OCI-LY1 (cell line): ENCODE data around the gene GPATCH4.
"Not testable (repeated sequence)": the region's sequence is repeated elsewhere in the genome, so short reads cannot be mapped to it uniquely, and the experiment has no call there.

Experiments used
- H2AFZ ChIP-seq: fragments of 200-600 bp; sonication (generic), shearing (Covaris generic); 2 replicates; pipeline ENCODE4 v1.6.0; 2014; ENCODE audit warnings: antibody characterized with exemption, mild to moderate bottlenecking, low read length
- H3F3A ChIP-seq: fragments of 200-600 bp; sonication (generic), shearing (Covaris generic); 2 replicates; pipeline ENCODE4 v1.6.0; 2014; ENCODE audit warnings: mild to moderate bottlenecking, antibody characterized with exemption, low read length, moderate library complexity; ENCODE audit not compliant: insufficient read depth
- H3K27ac ChIP-seq: fragments of 200-600 bp; sonication (generic); 2 replicates; pipeline ENCODE4 v1.5.1; 2014; ENCODE audit warnings: low read length, mixed run types, mild to moderate bottlenecking, low read depth; ENCODE audit not compliant: poor library complexity, severe bottlenecking
- H3K27me3 ChIP-seq: fragments of 200-600 bp; sonication (generic); 2 replicates; pipeline ENCODE4 v1.6.0; 2014; ENCODE audit warnings: antibody characterized with exemption, mild to moderate bottlenecking, low read length, moderate library complexity; ENCODE audit not compliant: insufficient read depth
- H3K36me3 ChIP-seq: fragments of 200-600 bp; sonication (generic); 2 replicates; pipeline ENCODE4 v1.6.1; 2014; ENCODE audit warnings: mild to moderate bottlenecking, antibody characterized with exemption, low read length, moderate library complexity, mixed read lengths; ENCODE audit not compliant: insufficient read depth
- H3K4me1 ChIP-seq: fragments of 200-600 bp; sonication (generic); 2 replicates; pipeline ENCODE4 v1.5.1; 2014; ENCODE audit warnings: mild to moderate bottlenecking, low read length, moderate library complexity; ENCODE audit not compliant: insufficient read depth, severe bottlenecking
- H3K4me2 ChIP-seq: fragments of 200-600 bp; sonication (generic), shearing (Covaris generic); 2 replicates; pipeline ENCODE4 v1.6.1; 2014; ENCODE audit warnings: low read length
- H3K4me3 ChIP-seq: fragments of 200-600 bp; sonication (generic); 2 replicates; pipeline ENCODE4 v1.5.1; 2014; ENCODE audit warnings: low read length, low read depth, mild to moderate bottlenecking, mixed read lengths; ENCODE audit not compliant: poor library complexity, severe bottlenecking
- H3K79me2 ChIP-seq: fragments of 200-600 bp; shearing (Covaris generic); 2 replicates; pipeline ENCODE4 v1.6.1; 2016; ENCODE audit warnings: mixed run types, low read length, mixed read lengths; ENCODE audit not compliant: insufficient read depth
- H3K9ac ChIP-seq: fragments of 200-600 bp; sonication (generic), shearing (Covaris generic); 2 replicates; pipeline ENCODE4 v1.6.1; 2014; ENCODE audit warnings: mild to moderate bottlenecking, low read length, mixed read lengths
- H3K9me2 ChIP-seq: fragments of 200-600 bp; sonication (generic), shearing (Covaris generic); 2 replicates; pipeline ENCODE4 v1.6.1; 2014; ENCODE audit warnings: low read depth, mild to moderate bottlenecking, low read length, mixed read lengths
- H3K9me3 ChIP-seq: fragments of 200-600 bp; shearing (Covaris generic); 2 replicates; pipeline ENCODE4 v1.6.1; 2014; ENCODE audit warnings: low read length, mixed read lengths
- H4K20me1 ChIP-seq: fragments of 200-600 bp; sonication (generic), shearing (Covaris generic); 2 replicates; pipeline ENCODE4 v1.6.0; 2016; ENCODE audit warnings: mild to moderate bottlenecking, low read length; ENCODE audit not compliant: insufficient read depth
- CTCF ChIP-seq: fragments of 200-600 bp; sonication (generic), shearing (Covaris generic); IDR thresholded peaks from 2 replicates; pipeline ENCODE4 v1.5.1; 2017; ENCODE audit warnings: mild to moderate bottlenecking, antibody characterized with exemption, low read length, moderate library complexity, mixed read lengths
- EZH2 ChIP-seq: fragments of 200-600 bp; sonication (generic), shearing (Covaris generic); IDR thresholded peaks from 2 replicates; pipeline ENCODE4 v1.8.0; 2017; ENCODE audit warnings: borderline replicate concordance, mixed run types, mild to moderate bottlenecking, antibody characterized with exemption, low read length, moderate library complexity, mixed read lengths

The GPATCH4 gene

GRCh38 chr1:156553860-156554485 lies 47.3 kb downstream of the GPATCH4 start:
- no peaks in the 10 kb centered on the region for H3K36me3 ChIP-seq
- no peak overlapping the region for H3K4me2 ChIP-seq
- no peaks in the 10 kb centered on the region for H4K20me1 ChIP-seq
- no peaks in the 10 kb centered on the region for H3K4me1 ChIP-seq
- H3K4me3 ChIP-seq: no peak overlapping the region
- no peak for TF ChIP-seq EZH2
- TF ChIP-seq CTCF: no peak
- no peaks in the 10 kb centered on the region for H3K9me2 ChIP-seq
- no peak overlapping the region for H2AFZ ChIP-seq
- H3K27me3 ChIP-seq: no peaks in the 10 kb centered on the region
- no peak overlapping the region for H3K9ac ChIP-seq
- no peaks in the 10 kb centered on the region for H3F3A ChIP-seq
- no peaks in the 10 kb centered on the region for H3K79me2 ChIP-seq
- H3K9me3 ChIP-seq: no peaks in the 10 kb centered on the region
- no peak overlapping the region for H3K27ac ChIP-seq

GRCh38 chr1:156552937-156553336 lies 48.3 kb downstream of the GPATCH4 start:
- not testable (repeated sequence) for H3K9me3 ChIP-seq, H3K4me3 ChIP-seq, H3K27me3 ChIP-seq, H3K9me2 ChIP-seq, H3K9ac ChIP-seq, H3K4me1 ChIP-seq, H3K4me2 ChIP-seq, H3F3A ChIP-seq, H3K79me2 ChIP-seq, H2AFZ ChIP-seq, H3K27ac ChIP-seq, H4K20me1 ChIP-seq, H3K36me3 ChIP-seq

GRCh38 chr1:156552518-156552917 lies 48.8 kb downstream of the GPATCH4 start:
- H3K9me2 ChIP-seq: no peaks in the 10 kb centered on the region
- no peak overlapping the region for H3K4me3 ChIP-seq
- TF ChIP-seq CTCF (no peak), EZH2 (no peak)
- no peaks in the 10 kb centered on the region for H3K36me3 ChIP-seq
- H3K79me2 ChIP-seq: no peaks in the 10 kb centered on the region
- no peak overlapping the region for H3K27ac ChIP-seq
- no peak overlapping the region for H3K9ac ChIP-seq
- H3K4me2 ChIP-seq: no peak overlapping the region
- no peaks in the 10 kb centered on the region for H3K9me3 ChIP-seq
- no peaks in the 10 kb centered on the region for H3F3A ChIP-seq
- no peaks in the 10 kb centered on the region; the same call in 1 of the 2 replicates for H3K27me3 ChIP-seq
- H2AFZ ChIP-seq: no peak overlapping the region
- H3K4me1 ChIP-seq: no peaks in the 10 kb centered on the region
- no peaks in the 10 kb centered on the region for H4K20me1 ChIP-seq

- no peak overlapping the region for H3K4me2 ChIP-seq
- H3F3A ChIP-seq: no peaks in the 10 kb centered on the region
Observed at GRCh38 chr1:156551869-156552268, 49.4 kb downstream of the GPATCH4 start.

More at GRCh38 chr1:156551869-156552268, 49.4 kb downstream of the GPATCH4 start:
- Histone ChIP-seq H3K79me2 (no peaks in the 10 kb centered on the region), H2AFZ (no peak overlapping the region), H4K20me1 (no peaks in the 10 kb centered on the region), H3K9ac (no peak overlapping the region), H3K4me1 (no peaks in the 10 kb centered on the region), H3K9me2 (no peaks in the 10 kb centered on the region), H3K27ac (no peak overlapping the region), H3K27me3 (no peaks in the 10 kb centered on the region; the same call in 1 of the 2 replicates), H3K9me3 (no peaks in the 10 kb centered on the region), H3K4me3 (no peak overlapping the region), H3K36me3 (no peaks in the 10 kb centered on the region)
- TF ChIP-seq EZH2: no peak
- no peak for TF ChIP-seq CTCF
